CD4-positive, alpha-beta T cell (primary cell): ENCODE measurements around the gene EPS8L3. TPM values are rescaled to one million over a fixed set of nuclear protein-coding genes. Genes with fewer than 3 reads are reported as not detected.
"Not testable (repeated sequence)": the region's sequence is repeated elsewhere in the genome, so short reads cannot be mapped to it uniquely, and the experiment has no call there.

Experiments used
- ATAC-seq: fragments of 200-7000 bp; cut with Tn5 transposase; one replicate; pipeline ENCODE4 v1.10.0; 2022; ENCODE audit warnings: mild to moderate bottlenecking; ENCODE audit not compliant: poor library complexity
- CTCF ChIA-PET: fragments of 350-600 bp; sonication (Branson Sonifier 250); formaldehyde crosslinking; loops from one replicate; lab custom pipeline; 2021; ENCODE audit warnings: antibody characterized with exemption, inconsistent platforms; lab: Charles Lee
- POLR2A ChIA-PET: fragments of 350-600 bp; sonication (Branson Sonifier 250); formaldehyde crosslinking; loops from one replicate; lab custom pipeline; 2021; ENCODE audit warnings: antibody characterized with exemption, inconsistent platforms; lab: Charles Lee
- DNase-seq, 14 experiments: peaks; one replicate each; pipeline ENCODE4 v3.0.0-alpha.2; 2013 to 2020; ENCODE audit warnings: mixed read lengths in 2 of 14
- H3K27ac ChIP-seq, 2 donors: one replicate each; pipeline versions ENCODE4 v1.5.1 to v1.7.0; 2013; ENCODE audit warnings: low read length in 2 of 2, low read depth in 1 of 2, mild to moderate bottlenecking in 1 of 2
- H3K27me3 ChIP-seq, 2 experiments: 1 replicate in 1 of 2; 2 replicates in 1 of 2; pipeline versions ENCODE4 v1.6.1 to v1.7.0; 2013; ENCODE audit warnings: low read length in 2 of 2, control low read depth in 1 of 2, mild to moderate bottlenecking in 1 of 2, moderate library complexity in 1 of 2; ENCODE audit not compliant: insufficient read depth in 2 of 2, control insufficient read depth in 1 of 2
- H3K36me3 ChIP-seq: one replicate; pipeline ENCODE4 v1.6.1; 2013; ENCODE audit warnings: low read length, control low read depth; ENCODE audit not compliant: insufficient read depth
- H3K4me1 ChIP-seq: one replicate; pipeline ENCODE4 v1.6.1; 2013; ENCODE audit warnings: low read length, control low read depth; ENCODE audit not compliant: insufficient read depth
- H3K4me3 ChIP-seq: one replicate; pipeline ENCODE4 v1.5.1; 2013; ENCODE audit warnings: mild to moderate bottlenecking, low read length, moderate library complexity
- H3K9me3 ChIP-seq, 2 experiments: 1 replicate in 1 of 2; 2 replicates in 1 of 2; pipeline versions ENCODE4 v1.6.1 to v1.7.0; 2013; ENCODE audit warnings: low read length in 2 of 2, mild to moderate bottlenecking in 2 of 2, control low read depth in 1 of 2, moderate library complexity in 1 of 2; ENCODE audit not compliant: control insufficient read depth in 1 of 2, insufficient read depth in 1 of 2
- H3K27ac Mint-ChIP-seq: one replicate; pipeline ENCODE4 v1.8.0; 2020; ENCODE audit warnings: mixed read lengths
- H3K27me3 Mint-ChIP-seq: one replicate; pipeline ENCODE4 v1.8.0; 2021; ENCODE audit warnings: mixed read lengths
- H3K36me3 Mint-ChIP-seq: one replicate; pipeline ENCODE4 v1.8.0; 2021; ENCODE audit warnings: low read depth, mixed read lengths
- H3K4me1 Mint-ChIP-seq: one replicate; pipeline ENCODE4 v1.8.0; 2021; ENCODE audit warnings: low read depth, mixed read lengths
- H3K4me3 Mint-ChIP-seq: one replicate; pipeline ENCODE4 v1.8.0; 2020; ENCODE audit warnings: mild to moderate bottlenecking, mixed read lengths
- H3K9me3 Mint-ChIP-seq: one replicate; pipeline ENCODE4 v1.8.0; 2020; ENCODE audit warnings: mixed read lengths
- intact Hi-C, 2 experiments: fragments of 100-400 bp; cut with DNase I in 1 of 2; cut with micrococcal nuclease in 1 of 2; formaldehyde crosslinking; loops; one replicate each; pipeline versions ENCODE4 v1.15.1 to v1.9.0; 2023 to 2025; cut with DNase I, micrococcal nuclease
- total RNA-seq, 174 experiments: library from RNA in 2 of 174; stranded (reverse) in 2 of 174; gene quantifications; one replicate each; pipeline ENCODE4 v1.2.3 and lab custom pipeline; 2021 to 2026
- TF ChIP-seq, protein P1 (sequence below): fragments of 200-600 bp; IDR thresholded peaks from one replicate; pipeline ENCODE4 v1.8.0; 2022; ENCODE audit warnings: antibody characterized with exemption, mild to moderate bottlenecking

EPS8L3 gene
- total RNA-seq, 2 experiments from 2014 or later: not detected

DNA sequence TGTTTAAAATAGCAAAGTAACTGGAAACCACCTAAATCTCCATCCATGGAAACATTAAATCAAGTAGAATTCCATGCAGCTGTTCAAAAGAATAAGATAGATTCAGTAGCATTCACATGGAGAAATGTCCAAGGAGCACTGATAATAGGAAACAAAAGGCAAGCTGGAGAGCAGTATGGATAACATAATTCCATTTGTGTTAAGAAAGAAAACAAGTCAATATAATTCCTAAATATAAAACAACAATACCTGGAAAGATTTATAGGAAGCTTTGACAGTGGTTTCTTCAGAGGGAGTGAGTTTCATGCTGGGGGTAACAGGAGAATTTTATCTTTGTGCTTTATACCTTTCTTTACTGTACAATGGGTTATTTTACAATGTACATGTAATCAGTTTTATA, 36.6 kb upstream of the EPS8L3 start:
- peak overlapping the region; percentile 15 for H3K27ac Mint-ChIP-seq
- ChIA-PET POLR2A (interaction anchor here (3.5 kb wide), 1 partner anchor 9 kb away, joined by 52 read pairs; no protein-coding TSS in a partner anchor), CTCF (interaction anchor here (0.7 to 3.7 kb wide), 5 partner anchors 9 to 339 kb away, joined by 3 to 31 read pairs (median 3); no protein-coding TSS in a partner anchor)
- H3K36me3 Mint-ChIP-seq: no peaks in the 10 kb centered on the region
- TF ChIP-seq, protein P1, sequence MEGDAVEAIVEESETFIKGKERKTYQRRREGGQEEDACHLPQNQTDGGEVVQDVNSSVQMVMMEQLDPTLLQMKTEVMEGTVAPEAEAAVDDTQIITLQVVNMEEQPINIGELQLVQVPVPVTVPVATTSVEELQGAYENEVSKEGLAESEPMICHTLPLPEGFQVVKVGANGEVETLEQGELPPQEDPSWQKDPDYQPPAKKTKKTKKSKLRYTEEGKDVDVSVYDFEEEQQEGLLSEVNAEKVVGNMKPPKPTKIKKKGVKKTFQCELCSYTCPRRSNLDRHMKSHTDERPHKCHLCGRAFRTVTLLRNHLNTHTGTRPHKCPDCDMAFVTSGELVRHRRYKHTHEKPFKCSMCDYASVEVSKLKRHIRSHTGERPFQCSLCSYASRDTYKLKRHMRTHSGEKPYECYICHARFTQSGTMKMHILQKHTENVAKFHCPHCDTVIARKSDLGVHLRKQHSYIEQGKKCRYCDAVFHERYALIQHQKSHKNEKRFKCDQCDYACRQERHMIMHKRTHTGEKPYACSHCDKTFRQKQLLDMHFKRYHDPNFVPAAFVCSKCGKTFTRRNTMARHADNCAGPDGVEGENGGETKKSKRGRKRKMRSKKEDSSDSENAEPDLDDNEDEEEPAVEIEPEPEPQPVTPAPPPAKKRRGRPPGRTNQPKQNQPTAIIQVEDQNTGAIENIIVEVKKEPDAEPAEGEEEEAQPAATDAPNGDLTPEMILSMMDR: no peak
- Histone ChIP-seq H3K4me1 (peaks cover 82% of the 10 kb centered on the region), H3K27ac (no peak overlapping the region), H3K36me3 (no peaks in the 10 kb centered on the region), H3K27me3 (no peaks in the 10 kb centered on the region), H3K4me3 (no peak overlapping the region), H3K9me3 (no peaks in the 10 kb centered on the region)
- intact Hi-C loops: loop anchor here in 1 of 2 experiments (5.0 kb wide), 1 partner anchor 112 kb away; the partner anchor contains the start of gene CSF1
- ATAC-seq (no peak), DNase-seq (no peak)
- no peak overlapping the region for H3K4me3 Mint-ChIP-seq
- H3K27me3 Mint-ChIP-seq: no peaks in the 10 kb centered on the region
- H3K9me3 Mint-ChIP-seq: no peaks in the 10 kb centered on the region
- H3K4me1 Mint-ChIP-seq: peaks cover 84% of the 10 kb centered on the region

DNA sequence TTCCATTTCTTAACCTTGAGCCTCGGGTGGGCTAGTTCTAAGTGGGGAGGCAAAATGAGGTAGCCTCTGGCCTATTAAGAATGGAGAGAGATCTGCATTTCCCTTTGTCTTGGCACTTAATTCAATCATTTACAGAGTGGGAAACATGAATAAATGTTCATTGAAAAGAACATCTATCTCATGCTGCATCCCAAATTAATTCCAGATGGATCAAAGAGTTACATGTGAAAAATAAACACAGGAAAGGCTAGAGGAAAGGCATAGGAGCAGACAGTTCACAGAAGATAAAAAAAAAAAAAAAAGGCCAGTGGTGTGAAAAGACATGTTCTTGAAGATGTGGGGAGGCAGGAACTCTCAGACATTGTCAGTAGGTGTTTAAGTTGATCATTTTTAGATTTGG, 35.7 kb upstream of the EPS8L3 start:
- ATAC-seq (no peak), DNase-seq (no peak)
- Histone ChIP-seq H3K27ac (no peak overlapping the region), H3K9me3 (no peaks in the 10 kb centered on the region), H3K4me3 (no peak overlapping the region), H3K27me3 (no peaks in the 10 kb centered on the region), H3K36me3 (no peaks in the 10 kb centered on the region), H3K4me1 (peaks cover 79% of the 10 kb centered on the region)
- intact Hi-C loops: no loop called here
- no peak overlapping the region for H3K27ac Mint-ChIP-seq
- no peaks in the 10 kb centered on the region for H3K36me3 Mint-ChIP-seq
- peaks cover 82% of the 10 kb centered on the region for H3K4me1 Mint-ChIP-seq
- TF ChIP-seq, protein P1: no peak
- H3K27me3 Mint-ChIP-seq: no peaks in the 10 kb centered on the region
- no peaks in the 10 kb centered on the region for H3K9me3 Mint-ChIP-seq
- CTCF ChIA-PET: no interaction called here
- POLR2A ChIA-PET: no interaction called here
- no peak overlapping the region for H3K4me3 Mint-ChIP-seq

DNA sequence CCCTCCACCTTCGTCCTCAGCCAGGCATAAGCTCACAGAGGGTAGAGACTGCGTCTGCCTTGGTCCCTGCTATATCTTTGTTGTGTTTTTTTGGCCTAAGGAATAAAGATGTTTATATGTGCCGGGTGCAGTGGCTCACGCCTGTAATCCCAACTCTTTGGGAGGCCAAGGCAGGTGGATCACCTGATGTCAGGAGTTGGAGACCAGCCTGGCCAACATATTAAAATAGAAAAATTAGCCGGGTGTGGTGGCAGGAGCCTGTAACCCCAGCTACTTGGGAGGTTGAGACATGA, 33.5 kb upstream of the EPS8L3 start:
- Mint-ChIP-seq H3K4me1 (peaks cover 82% of the 10 kb centered on the region), H3K27ac (peak overlapping the region; percentile 7)
- CTCF ChIA-PET, H3K4me3 Mint-ChIP-seq, H3K27me3 Mint-ChIP-seq, H3K9me3 ChIP-seq, H3K36me3 ChIP-seq, H3K9me3 Mint-ChIP-seq, H3K36me3 Mint-ChIP-seq, H3K27me3 ChIP-seq, ATAC-seq, DNase-seq, intact Hi-C loops, H3K27ac ChIP-seq, H3K4me3 ChIP-seq: not testable (repeated sequence)
- POLR2A ChIA-PET: interaction anchor here (1.2 to 1.3 kb wide), 2 partner anchors 12 to 187 kb away, joined by 3 read pairs; partner anchors contain the start of gene AHCYL1
- H3K4me1 ChIP-seq: peaks cover 78% of the 10 kb centered on the region
